Colonic mucosa (tissue), 4 donors: ENCODE measurements around the gene SVIL. TPM values are rescaled to one million over a fixed set of nuclear protein-coding genes. Genes with fewer than 3 reads are reported as not detected.
"Not testable (repeated sequence)": the region's sequence is repeated elsewhere in the genome, so short reads cannot be mapped to it uniquely, and the experiment has no call there.

Experiments used
- DNase-seq: peaks from one replicate; pipeline ENCODE4 v3.0.0-alpha.2; 2020
- H3K27ac ChIP-seq: fragments of 200-600 bp; one replicate; pipeline ENCODE4 v1.8.0; 2021
- H3K27me3 ChIP-seq: fragments of 200-600 bp; one replicate; pipeline ENCODE4 v1.8.0; 2021
- H3K36me3 ChIP-seq: fragments of 200-600 bp; one replicate; pipeline ENCODE4 v1.8.0; 2021
- H3K4me1 ChIP-seq: fragments of 200-600 bp; one replicate; pipeline ENCODE4 v1.8.0; 2021; ENCODE audit warnings: mild to moderate bottlenecking
- H3K4me3 ChIP-seq: fragments of 200-600 bp; one replicate; pipeline ENCODE4 v1.8.0; 2021
- H3K9ac ChIP-seq, 2 donors: one replicate each; pipeline ENCODE4 v1.7.0; 2013; ENCODE audit warnings: control low read depth in 2 of 2, low read depth in 2 of 2, low read length in 2 of 2
- H3K9me3 ChIP-seq: fragments of 200-600 bp; one replicate; pipeline ENCODE4 v1.8.0; 2021
- CTCF ChIP-seq: fragments of 200-600 bp; IDR thresholded peaks from one replicate; pipeline ENCODE4 v1.8.0; 2022; ENCODE audit warnings: antibody characterized with exemption, mild to moderate bottlenecking
- intact Hi-C: fragments of 100-400 bp; cut with DNase I; formaldehyde crosslinking; loops from one replicate; pipeline ENCODE4 v1.14.1; 2022
- total RNA-seq, 2 donors: library from RNA; stranded (reverse); fragmentation: NEBNext Ultra II Directional in 1 of 2; extraction: Animal tissue kit (Norgen Biotek cat#: 25700) in 1 of 2; gene quantifications; one replicate each; pipeline ENCODE4 v1.2.1, GENCODE V29; 2021
- donor health status: healthy.
- donor health status: DM: no; HTN: no; CAD: no.
- donor health status: DM: no; HTN: no; CAD: no.

SVIL gene
- total RNA-seq, 2 donors from 2014 or later: 62.6 to 132 TPM

DNA sequence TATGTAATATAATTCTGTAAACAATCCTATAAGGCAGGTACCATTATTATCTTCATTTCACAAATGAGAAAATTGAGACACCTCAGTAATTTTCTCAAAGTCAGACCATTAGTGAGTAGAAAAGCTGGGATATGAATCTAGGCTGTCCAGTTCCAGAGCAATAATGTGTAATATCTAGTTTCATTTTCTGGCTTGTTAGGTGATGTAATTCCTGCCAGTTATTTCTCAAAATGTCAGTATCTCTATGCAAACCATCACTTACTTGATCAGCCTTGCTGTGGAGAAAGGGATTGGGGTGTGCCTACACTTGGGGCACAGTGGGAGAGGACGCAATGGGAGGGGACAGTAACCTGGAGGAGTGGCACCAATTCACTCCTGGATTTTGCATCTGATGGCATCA, 188.4 kb downstream of the SVIL start:
- Histone ChIP-seq H3K4me3 (no peak overlapping the region), H3K36me3 (no peaks in the 10 kb centered on the region), H3K27ac (no peak overlapping the region), H3K4me1 (no peaks in the 10 kb centered on the region), H3K9me3 (no peaks in the 10 kb centered on the region), H3K27me3 (no peaks in the 10 kb centered on the region), H3K9ac (no peak overlapping the region)
- intact Hi-C loops: loop anchor here (2.0 kb wide), 1 partner anchor 60 kb away; no protein-coding TSS in a partner anchor
- TF ChIP-seq CTCF: no peak
- no peak for DNase-seq

- Histone ChIP-seq H3K27ac (no peak overlapping the region), H3K36me3 (no peaks in the 10 kb centered on the region), H3K9me3 (no peaks in the 10 kb centered on the region), H3K27me3 (no peaks in the 10 kb centered on the region), H3K9ac (no peak overlapping the region), H3K4me3 (no peak overlapping the region), H3K4me1 (no peaks in the 10 kb centered on the region)
- no peak for TF ChIP-seq CTCF
- DNase-seq: no peak
- intact Hi-C loops: loop anchor here (2.0 kb wide), 1 partner anchor 65 kb away; no protein-coding TSS in a partner anchor
Measured at GRCh38 chr10:29443745-29444523, 190.8 kb downstream of the SVIL start.

- no peak for TF ChIP-seq CTCF
- intact Hi-C loops: no loop called here
- Histone ChIP-seq H3K27me3 (no peaks in the 10 kb centered on the region), H3K27ac (no peak overlapping the region), H3K36me3 (no peaks in the 10 kb centered on the region), H3K9me3 (no peaks in the 10 kb centered on the region), H3K4me3 (no peak overlapping the region), H3K9ac (no peak overlapping the region), H3K4me1 (no peaks in the 10 kb centered on the region)
- no peak for DNase-seq
Measured at GRCh38 chr10:29440981-29441380, 193.8 kb downstream of the SVIL start.

DNA sequence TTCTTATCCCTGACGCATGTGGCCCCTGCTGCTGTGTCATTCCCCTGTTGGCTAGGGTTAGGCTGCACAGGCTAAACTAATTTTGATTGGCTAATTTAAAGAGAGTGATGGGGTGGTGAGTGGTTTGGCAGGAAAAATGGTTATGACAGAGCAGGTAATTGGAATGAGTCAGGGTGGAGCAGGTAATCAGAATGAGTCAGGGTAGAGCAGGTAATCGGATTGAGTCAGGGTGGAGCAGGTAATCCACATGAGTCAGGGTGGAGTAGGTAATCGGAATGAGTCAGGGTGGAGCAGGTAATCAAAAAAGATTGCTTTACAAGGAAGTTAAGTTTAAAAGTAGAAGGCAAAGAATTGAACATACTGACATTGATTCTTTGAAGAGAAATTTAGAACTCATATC, 195.8 kb downstream of the SVIL start:
- H3K27me3 ChIP-seq, DNase-seq, H3K36me3 ChIP-seq, H3K9ac ChIP-seq, H3K9me3 ChIP-seq, H3K4me1 ChIP-seq, H3K27ac ChIP-seq, intact Hi-C loops, H3K4me3 ChIP-seq: not testable (repeated sequence)

- H3K4me1 ChIP-seq: no peaks in the 10 kb centered on the region
- no peaks in the 10 kb centered on the region for H3K27me3 ChIP-seq
- H3K4me3 ChIP-seq: no peak overlapping the region
- no peak overlapping the region for H3K27ac ChIP-seq
- H3K36me3 ChIP-seq: no peaks in the 10 kb centered on the region
- no peak for DNase-seq
- H3K9me3 ChIP-seq: no peaks in the 10 kb centered on the region
- H3K9ac ChIP-seq: no peak overlapping the region
- intact Hi-C loops: no loop called here
- TF ChIP-seq CTCF: no peak
Measured at GRCh38 chr10:29438271-29438670, 196.5 kb downstream of the SVIL start.

DNA sequence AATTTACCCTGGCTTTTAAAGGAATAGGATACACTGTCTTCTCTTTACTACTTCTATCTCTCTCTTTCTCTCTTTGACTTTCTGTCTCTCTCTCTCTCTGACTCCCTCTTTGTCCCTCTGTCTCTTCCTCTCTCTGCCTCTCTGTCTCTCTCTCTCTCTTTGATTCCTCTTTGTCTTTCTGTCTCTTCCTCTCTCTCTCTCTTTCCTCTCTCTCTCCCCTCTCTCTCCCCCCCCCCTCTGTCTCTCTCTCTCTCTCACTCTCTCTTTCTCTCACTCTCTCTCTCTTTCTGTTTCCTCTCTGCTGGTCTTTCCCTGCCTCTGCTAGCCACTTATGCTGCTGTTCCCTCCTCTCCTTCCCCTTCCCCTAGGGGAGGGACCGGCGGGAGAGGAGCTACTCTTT, 196.9 kb downstream of the SVIL start:
- Histone ChIP-seq H3K9ac (no peak overlapping the region), H3K4me3 (no peak overlapping the region), H3K36me3 (no peaks in the 10 kb centered on the region), H3K4me1 (no peaks in the 10 kb centered on the region), H3K27me3 (no peaks in the 10 kb centered on the region), H3K27ac (no peak overlapping the region), H3K9me3 (no peaks in the 10 kb centered on the region)
- no peak for DNase-seq
- TF ChIP-seq CTCF: no peak
- intact Hi-C loops: no loop called here
